HepG2 (cell line): ENCODE data around the gene CHID1. TPM values are rescaled to one million over a fixed set of nuclear protein-coding genes. Genes with fewer than 3 reads are reported as not detected.
A peak's percentile ranks its signal among the peaks of the same experiment; 100 is the strongest.

ENCODE experiments used
- ATF3 ChIP-seq: sonication (generic); formaldehyde crosslinking; IDR thresholded peaks from 2 replicates; pipeline ENCODE4 v1.4.0; 2020; ENCODE audit warnings: missing genetic modification reagents
- EEA1 ChIP-seq: sonication (generic); formaldehyde crosslinking; IDR thresholded peaks from 2 replicates; pipeline ENCODE4 v1.5.1; 2020; ENCODE audit warnings: mild to moderate bottlenecking, missing genetic modification reagents, borderline replicate concordance
- JUND ChIP-seq: sonication (generic); formaldehyde crosslinking; IDR thresholded peaks from 2 replicates; pipeline ENCODE4 v1.8.0; 2022; ENCODE audit warnings: mild to moderate bottlenecking, missing genetic modification reagents
- KLF15 ChIP-seq: sonication (generic); formaldehyde crosslinking; IDR thresholded peaks from 2 replicates; pipeline ENCODE4 v1.8.1; 2023; ENCODE audit warnings: borderline replicate concordance, mild to moderate bottlenecking, inconsistent platforms, missing genetic modification reagents, mixed read lengths
- MEIS1 ChIP-seq: sonication (generic); formaldehyde crosslinking; IDR thresholded peaks from 2 replicates; pipeline ENCODE4 v1.9.0; 2021; ENCODE audit warnings: mild to moderate bottlenecking, missing genetic modification reagents, moderate library complexity, borderline replicate concordance
- NCOA2 ChIP-seq: sonication (generic); formaldehyde crosslinking; IDR thresholded peaks from 2 replicates; pipeline ENCODE4 v1.8.0; 2022; ENCODE audit warnings: inconsistent platforms
- POLR2G ChIP-seq: fragments of 200-400 bp; formaldehyde crosslinking; IDR thresholded peaks from 2 replicates; pipeline ENCODE4 v1.6.1; 2018; ENCODE audit warnings: mild to moderate bottlenecking, low read depth, low read length, moderate library complexity
- RERE ChIP-seq: IDR thresholded peaks from 2 replicates; pipeline ENCODE4 v1.6.1; 2016; ENCODE audit warnings: low read depth, missing genetic modification reagents, missing compliant biosample characterization
- ZNF142 ChIP-seq: sonication (generic); formaldehyde crosslinking; IDR thresholded peaks from 2 replicates; pipeline ENCODE4 v1.4.0; 2020; ENCODE audit warnings: missing genetic modification reagents
- ZNF17 ChIP-seq: sonication (generic); formaldehyde crosslinking; IDR thresholded peaks from 2 replicates; pipeline ENCODE4 v1.5.0; 2020; ENCODE audit warnings: mild to moderate bottlenecking, missing genetic modification reagents
- ZNF431 ChIP-seq: sonication (generic); formaldehyde crosslinking; IDR thresholded peaks from 2 replicates; pipeline ENCODE4 v1.9.0; 2022; ENCODE audit warnings: missing genetic modification reagents, low read depth, mild to moderate bottlenecking, borderline replicate concordance
- ZNF549 ChIP-seq: sonication (generic); formaldehyde crosslinking; IDR thresholded peaks from 2 replicates; pipeline ENCODE4 v1.5.0; 2020; ENCODE audit warnings: missing genetic modification reagents
- ZNF749 ChIP-seq: sonication (generic); formaldehyde crosslinking; IDR thresholded peaks from 2 replicates; pipeline ENCODE4 v1.8.0; 2022; ENCODE audit warnings: mild to moderate bottlenecking, missing genetic modification reagents, moderate library complexity, borderline replicate concordance
- polyA plus RNA-seq, 8 experiments: library from polyadenylated mRNA; depleted of rRNA in 3 of 8; stranded (reverse) in 7 of 8; unstranded in 1 of 8; fragments of >200 nt; fragmentation: Illumina TruSeq in 4 of 8; extraction: Trizol in 4 of 8; gene quantifications; 2 replicates each; pipeline versions ENCODE4 v1.2.1 to v1.2.3, GENCODE V29; 2011 to 2016; ENCODE audit warnings: low read depth in 4 of 8, missing spikeins in 1 of 8, mixed read lengths in 1 of 8; ENCODE audit not compliant: insufficient read depth in 1 of 8
- total RNA-seq, 5 experiments: library from RNA; depleted of rRNA; stranded (reverse); fragments of >200 nt; fragmentation: Illumina TruSeq; extraction: Trizol; gene quantifications; 2 replicates each; pipeline ENCODE4 v1.2.3, GENCODE V29; 2016; ENCODE audit warnings: low read depth in 1 of 5
- TF ChIP-seq, protein P1 (sequence below): sonication (generic); formaldehyde crosslinking; conservative IDR thresholded peaks from 2 replicates; pipeline ENCODE4 v1.4.0; 2020; ENCODE audit warnings: missing genetic modification reagents

Gene CHID1
- total and polyA plus RNA-seq, 2 of the 13 experiments (the other 11 are each of a cell fraction or from before 2014, with no cell fraction given), result 65.1 to 93.6 TPM

DNA sequence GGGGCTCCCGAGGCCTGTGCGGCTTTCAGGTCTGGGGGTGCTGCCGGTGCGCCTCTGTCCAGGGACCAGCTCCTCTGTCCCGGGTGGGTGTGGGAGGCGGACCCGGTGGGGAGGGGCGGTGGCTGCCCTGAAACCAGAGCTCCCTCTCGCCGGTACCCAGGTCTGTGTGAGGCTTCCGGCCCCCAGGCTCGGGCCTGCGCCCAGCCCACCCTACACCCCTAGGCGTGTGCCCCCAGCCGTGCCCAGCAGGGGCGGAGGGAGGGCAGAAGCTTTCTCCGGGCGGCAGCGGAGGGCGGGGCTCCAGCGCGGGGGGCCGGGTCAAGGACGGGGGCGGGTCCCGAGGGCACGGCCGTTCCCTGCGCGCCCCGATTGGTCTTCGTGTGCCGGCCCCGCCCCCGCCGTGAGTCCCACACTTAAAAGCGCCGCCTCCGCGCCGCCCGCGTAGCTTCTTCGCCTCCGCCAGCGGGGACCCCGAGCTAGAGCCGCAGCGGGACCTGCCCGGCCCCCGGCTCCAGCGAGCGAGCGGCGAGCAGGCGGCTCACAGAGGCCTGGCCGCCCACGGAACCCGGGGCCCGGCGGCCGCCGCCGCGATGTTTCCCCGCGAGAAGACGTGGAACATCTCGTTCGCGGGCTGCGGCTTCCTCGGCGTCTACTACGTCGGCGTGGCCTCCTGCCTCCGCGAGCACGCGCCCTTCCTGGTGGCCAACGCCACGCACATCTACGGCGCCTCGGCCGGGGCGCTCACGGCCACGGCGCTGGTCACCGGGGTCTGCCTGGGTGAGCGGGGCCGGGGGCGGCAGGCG lies 91.3 kb downstream of the CHID1 start (continued):
- TF ChIP-seq RERE (CRISPR knock-in tag), result 0 out of 2 replicates have a peak, but pooled peaks have one; percentile 7
- TF ChIP-seq, protein P1, sequence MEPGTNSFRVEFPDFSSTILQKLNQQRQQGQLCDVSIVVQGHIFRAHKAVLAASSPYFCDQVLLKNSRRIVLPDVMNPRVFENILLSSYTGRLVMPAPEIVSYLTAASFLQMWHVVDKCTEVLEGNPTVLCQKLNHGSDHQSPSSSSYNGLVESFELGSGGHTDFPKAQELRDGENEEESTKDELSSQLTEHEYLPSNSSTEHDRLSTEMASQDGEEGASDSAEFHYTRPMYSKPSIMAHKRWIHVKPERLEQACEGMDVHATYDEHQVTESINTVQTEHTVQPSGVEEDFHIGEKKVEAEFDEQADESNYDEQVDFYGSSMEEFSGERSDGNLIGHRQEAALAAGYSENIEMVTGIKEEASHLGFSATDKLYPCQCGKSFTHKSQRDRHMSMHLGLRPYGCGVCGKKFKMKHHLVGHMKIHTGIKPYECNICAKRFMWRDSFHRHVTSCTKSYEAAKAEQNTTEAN (CRISPR knock-in tag), result no peak
- 0 out of 2 replicates have a peak, but pooled peaks have one; percentile 57 for TF ChIP-seq ZNF431
- TF ChIP-seq ATF3 (CRISPR knock-in tag), result no peak
- 0 out of 2 replicates have a peak, but pooled peaks have one; percentile 61 for TF ChIP-seq ZNF749
- TF ChIP-seq EEA1 (CRISPR knock-in tag), result no peak
- TF ChIP-seq ZNF549, result no peak
- TF ChIP-seq POLR2G, result peak; percentile 96
- TF ChIP-seq JUND (CRISPR knock-in tag), result no peak
- TF ChIP-seq ZNF142, result peak; percentile 76; the same call in 1 of the 2 replicates
- peak; percentile 21 for TF ChIP-seq MEIS1 (CRISPR knock-in tag)
- TF ChIP-seq NCOA2 (CRISPR knock-in tag), result no peak
- peak; percentile 14; the same call in 1 of the 2 replicates for TF ChIP-seq KLF15 (CRISPR knock-in tag)
- TF ChIP-seq ZNF17 (CRISPR knock-in tag), result no peak; the same call in 1 of the 2 replicates
